ENCODE data around the gene MANSC4.

Gene MANSC4

DNA sequence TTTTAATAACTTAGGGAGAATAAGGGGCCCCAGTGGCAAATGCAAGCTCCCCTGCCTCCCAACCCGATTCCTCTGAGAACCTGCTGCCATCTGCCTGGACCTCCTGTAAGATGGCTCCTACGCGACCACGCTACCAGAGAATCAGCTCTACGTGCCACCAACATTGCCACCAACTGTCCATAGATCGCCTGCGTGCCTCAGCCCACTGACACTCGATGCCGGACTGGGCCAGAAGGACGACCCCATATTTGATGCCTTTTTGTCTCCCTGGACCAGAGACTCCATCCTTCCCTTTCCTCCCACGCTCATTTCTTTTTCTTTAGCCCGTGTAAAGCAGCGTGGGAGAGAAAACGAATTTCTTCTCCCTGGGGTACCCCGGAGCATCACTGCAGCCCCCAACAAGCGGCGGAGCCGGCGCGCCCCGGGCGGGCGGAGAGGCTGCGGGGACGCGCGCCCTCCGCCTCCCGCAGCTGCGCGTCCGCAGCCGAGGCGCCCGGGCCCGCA, 568 bp downstream of the MANSC4 start:
- H3K4me3 ChIP-seq (ENCODE audit: low read depth, low read length), result peak overlapping the region; percentile 53
- TF ChIP-seq, protein P1, sequence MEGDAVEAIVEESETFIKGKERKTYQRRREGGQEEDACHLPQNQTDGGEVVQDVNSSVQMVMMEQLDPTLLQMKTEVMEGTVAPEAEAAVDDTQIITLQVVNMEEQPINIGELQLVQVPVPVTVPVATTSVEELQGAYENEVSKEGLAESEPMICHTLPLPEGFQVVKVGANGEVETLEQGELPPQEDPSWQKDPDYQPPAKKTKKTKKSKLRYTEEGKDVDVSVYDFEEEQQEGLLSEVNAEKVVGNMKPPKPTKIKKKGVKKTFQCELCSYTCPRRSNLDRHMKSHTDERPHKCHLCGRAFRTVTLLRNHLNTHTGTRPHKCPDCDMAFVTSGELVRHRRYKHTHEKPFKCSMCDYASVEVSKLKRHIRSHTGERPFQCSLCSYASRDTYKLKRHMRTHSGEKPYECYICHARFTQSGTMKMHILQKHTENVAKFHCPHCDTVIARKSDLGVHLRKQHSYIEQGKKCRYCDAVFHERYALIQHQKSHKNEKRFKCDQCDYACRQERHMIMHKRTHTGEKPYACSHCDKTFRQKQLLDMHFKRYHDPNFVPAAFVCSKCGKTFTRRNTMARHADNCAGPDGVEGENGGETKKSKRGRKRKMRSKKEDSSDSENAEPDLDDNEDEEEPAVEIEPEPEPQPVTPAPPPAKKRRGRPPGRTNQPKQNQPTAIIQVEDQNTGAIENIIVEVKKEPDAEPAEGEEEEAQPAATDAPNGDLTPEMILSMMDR (IDR thresholded peaks at IDR 0.05), result no peak
- H3K9me3 ChIP-seq (ENCODE audit: control insufficient read depth, low read length), result no peaks in the 10 kb centered on the region
- peak overlapping the region; percentile 99 for H2AFZ ChIP-seq
- H3K36me3 ChIP-seq (ENCODE audit: control insufficient read depth, insufficient read depth, low read length), result no peaks in the 10 kb centered on the region
- H3K27me3 ChIP-seq (ENCODE audit: control insufficient read depth, insufficient read depth, low read length), result no peaks in the 10 kb centered on the region
- H3K4me2 ChIP-seq (ENCODE audit: low read length), result peak overlapping the region; percentile 75
- H3K79me2 ChIP-seq, result peaks cover 4% of the 10 kb centered on the region
- H3K27ac ChIP-seq, result peak overlapping the region; percentile 90
- H3K4me1 ChIP-seq, result peaks cover 13% of the 10 kb centered on the region
- H3K9ac ChIP-seq, result peak overlapping the region; percentile 74

DNA sequence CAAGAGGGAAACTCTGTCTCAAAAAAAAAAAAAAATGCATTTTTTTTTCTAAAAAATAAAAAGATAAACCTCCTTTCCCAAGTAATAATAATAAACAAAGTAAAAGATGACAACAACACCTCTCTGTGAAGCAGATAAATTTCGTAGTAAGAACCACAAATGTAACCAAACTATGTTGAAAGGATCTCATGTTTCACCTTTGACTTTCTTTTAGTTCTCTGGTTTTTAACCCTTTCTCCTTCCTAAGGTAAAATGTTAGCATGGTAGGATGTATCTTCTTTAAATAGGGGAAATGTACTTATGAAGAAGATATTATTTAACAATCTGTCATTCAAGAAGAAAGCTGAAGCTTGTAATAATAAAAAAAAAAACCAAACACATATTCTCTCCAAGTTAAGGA, 1.8 kb downstream of the MANSC4 start:
- Histone ChIP-seq H3K36me3 (ENCODE audit: control insufficient read depth, insufficient read depth, low read length) (no peaks in the 10 kb centered on the region), H3K9ac (no peak overlapping the region), H3K27me3 (ENCODE audit: control insufficient read depth, insufficient read depth, low read length) (no peaks in the 10 kb centered on the region), H2AFZ (no peak overlapping the region), H3K79me2 (no peaks in the 10 kb centered on the region), H3K4me2 (ENCODE audit: low read length) (no peak overlapping the region), H3K27ac (no peak overlapping the region), H3K9me3 (ENCODE audit: control insufficient read depth, low read length) (no peaks in the 10 kb centered on the region), H3K4me1 (peaks cover 13% of the 10 kb centered on the region), H3K4me3 (ENCODE audit: low read depth, low read length) (no peak overlapping the region)
- TF ChIP-seq, protein P1 (IDR thresholded peaks at IDR 0.05), result no peak

DNA sequence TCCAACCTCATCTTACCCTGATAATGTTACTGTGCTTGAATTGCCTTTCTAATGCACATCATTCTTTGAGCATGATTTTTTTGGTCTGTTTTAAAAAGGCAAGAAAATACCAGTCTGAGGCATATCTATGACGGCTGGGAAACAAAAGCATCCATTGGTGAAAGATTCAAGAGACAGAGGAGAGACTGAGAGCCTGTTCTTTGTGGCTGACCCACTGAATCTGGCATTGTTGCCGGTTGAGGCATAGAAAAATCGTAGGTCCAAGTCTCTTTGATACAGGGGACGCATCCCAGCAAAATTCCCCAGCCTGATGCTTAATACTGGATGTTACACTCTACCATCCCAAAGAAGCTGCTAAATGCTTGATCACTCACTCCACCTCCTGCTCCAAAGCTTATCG, 2.9 kb downstream of the MANSC4 start:
- no peak overlapping the region for H3K9ac ChIP-seq
- no peaks in the 10 kb centered on the region for H3K79me2 ChIP-seq
- H3K27me3 ChIP-seq (ENCODE audit: control insufficient read depth, insufficient read depth, low read length), result no peaks in the 10 kb centered on the region
- TF ChIP-seq, protein P1 (IDR thresholded peaks at IDR 0.05), result no peak
- H3K4me2 ChIP-seq (ENCODE audit: low read length), result no peak overlapping the region
- no peak overlapping the region for H3K27ac ChIP-seq
- no peaks in the 10 kb centered on the region for H3K9me3 ChIP-seq (ENCODE audit: control insufficient read depth, low read length)
- peaks cover 8% of the 10 kb centered on the region for H3K4me1 ChIP-seq
- H3K4me3 ChIP-seq (ENCODE audit: low read depth, low read length), result no peak overlapping the region
- no peaks in the 10 kb centered on the region for H3K36me3 ChIP-seq (ENCODE audit: control insufficient read depth, insufficient read depth, low read length)
- peak overlapping the region; percentile 1 for H2AFZ ChIP-seq

DNA sequence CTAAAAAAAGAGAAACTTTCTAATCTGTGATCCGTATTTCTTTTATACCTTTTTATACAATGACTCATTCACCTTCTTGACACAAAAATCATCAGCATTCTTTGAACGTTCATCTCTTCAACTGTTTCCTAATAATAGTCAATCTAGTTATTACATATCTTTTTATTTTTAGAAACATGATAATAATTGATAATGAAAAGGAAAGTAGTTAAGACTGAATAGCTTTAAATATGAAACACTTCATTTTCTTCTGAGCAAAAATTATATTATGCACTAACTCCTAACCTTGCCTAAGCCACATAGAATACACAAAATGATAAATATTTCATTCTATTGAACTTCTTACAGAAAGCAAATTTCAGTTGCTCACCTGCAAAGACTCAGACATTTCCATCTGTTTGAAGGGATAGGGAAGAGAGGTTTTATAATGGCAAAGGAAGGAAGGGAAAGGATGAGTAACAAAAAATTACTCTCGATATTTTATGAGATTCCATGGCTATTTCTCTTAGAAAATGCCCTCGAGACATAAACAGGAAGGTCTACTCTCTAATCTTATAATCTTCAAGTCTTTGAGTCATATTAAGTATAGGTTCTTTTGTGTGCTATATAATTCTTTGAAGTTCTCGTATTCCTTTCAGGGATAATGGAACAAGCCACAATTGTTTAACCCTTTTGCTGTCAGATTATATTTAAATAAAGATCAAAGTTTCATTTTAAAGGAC, 7.5 kb downstream of the MANSC4 start:
- H3K27ac ChIP-seq, result no peak overlapping the region
- TF ChIP-seq, protein P1 (IDR thresholded peaks at IDR 0.05), result no peak

More for the DNA sequence above, 7.5 kb downstream of the MANSC4 start:
- H3K4me2 ChIP-seq (ENCODE audit: low read length), result no peak overlapping the region
- H3K4me3 ChIP-seq (ENCODE audit: low read depth, low read length), result no peak overlapping the region
- no peaks in the 10 kb centered on the region for H3K9me3 ChIP-seq (ENCODE audit: control insufficient read depth, low read length)
- H3K4me1 ChIP-seq, result no peaks in the 10 kb centered on the region
- no peaks in the 10 kb centered on the region for H3K27me3 ChIP-seq (ENCODE audit: control insufficient read depth, insufficient read depth, low read length)
- no peaks in the 10 kb centered on the region for H3K36me3 ChIP-seq (ENCODE audit: control insufficient read depth, insufficient read depth, low read length)
- no peak overlapping the region for H2AFZ ChIP-seq
- H3K79me2 ChIP-seq, result no peaks in the 10 kb centered on the region
- H3K9ac ChIP-seq, result no peak overlapping the region
